ENCODE data around the gene SS18L1.

Gene SS18L1

GRCh38 chr20:62191781-62192559 lies 48.4 kb downstream of the SS18L1 start:
- WGBS (ENCODE audit: extremely low coverage, insufficient coverage, low lambda C conversion rate): no CpG with 5 or more reads among the region's 14 CpGs
- Histone ChIP-seq H4K5ac (ENCODE audit: low read length) (no peak overlapping the region), H3K4me3 (ENCODE audit: low read length) (no peak overlapping the region)

GRCh38 chr20:62192635-62193034 lies 49.1 kb downstream of the SS18L1 start:
- no peaks in the 10 kb centered on the region for H3K27me3 ChIP-seq (ENCODE audit: insufficient read depth, low read length, poor library complexity)
- H3K36me3 ChIP-seq (ENCODE audit: control insufficient read depth, insufficient read depth, low read length): no peaks in the 10 kb centered on the region
- H3K23ac ChIP-seq (ENCODE audit: low read length): no peak overlapping the region
- DNase-seq: no peak
- no peaks in the 10 kb centered on the region for H3K79me2 ChIP-seq (ENCODE audit: control insufficient read depth, insufficient read depth, low read length)
- H3K18ac ChIP-seq (ENCODE audit: low read length): no peak overlapping the region
- H4K5ac ChIP-seq (ENCODE audit: low read length): no peak overlapping the region
- H3K79me1 ChIP-seq (ENCODE audit: low read length): no peaks in the 10 kb centered on the region
- WGBS (ENCODE audit: extremely low coverage, insufficient coverage, low lambda C conversion rate): no CpG with 5 or more reads among the region's 10 CpGs
- no peak overlapping the region for H3K56ac ChIP-seq (ENCODE audit: low read length)
- no peak overlapping the region for H3K4ac ChIP-seq (ENCODE audit: low read depth, low read length)
- no peak overlapping the region for H3K9ac ChIP-seq (ENCODE audit: low read length)
- no peak overlapping the region for H3K4me3 ChIP-seq (ENCODE audit: low read length)
- no peak overlapping the region for H2BK120ac ChIP-seq (ENCODE audit: low read depth, low read length)
- H4K8ac ChIP-seq (ENCODE audit: low read depth, low read length): no peak overlapping the region
- H2BK5ac ChIP-seq (ENCODE audit: low read length): no peak overlapping the region
- no peaks in the 10 kb centered on the region for H3K4me1 ChIP-seq (ENCODE audit: control insufficient read depth, low read depth, low read length)
- no peak overlapping the region for H2AK5ac ChIP-seq (ENCODE audit: low read length)
- no peak overlapping the region for H2BK15ac ChIP-seq (replicated peaks; ENCODE audit: low read depth)
- no peak overlapping the region for H3K4me2 ChIP-seq (ENCODE audit: low read length)
- no peak overlapping the region for H3K27ac ChIP-seq (ENCODE audit: low read depth, low read length)

More at GRCh38 chr20:62191781-62192559, 48.4 kb downstream of the SS18L1 start:
- Histone ChIP-seq H2BK5ac (ENCODE audit: low read length) (no peak overlapping the region), H3K4ac (ENCODE audit: low read depth, low read length) (no peak overlapping the region), H2BK15ac (replicated peaks; ENCODE audit: low read depth) (no peak overlapping the region), H3K27me3 (ENCODE audit: insufficient read depth, low read length, poor library complexity) (no peaks in the 10 kb centered on the region), H3K18ac (ENCODE audit: low read length) (no peak overlapping the region), H2AK5ac (ENCODE audit: low read length) (no peak overlapping the region), H2BK120ac (ENCODE audit: low read depth, low read length) (no peak overlapping the region), H3K36me3 (ENCODE audit: control insufficient read depth, insufficient read depth, low read length) (no peaks in the 10 kb centered on the region), H3K9ac (ENCODE audit: low read length) (no peak overlapping the region), H3K4me1 (ENCODE audit: control insufficient read depth, low read depth, low read length) (no peaks in the 10 kb centered on the region), H3K27ac (ENCODE audit: low read depth, low read length) (no peak overlapping the region), H3K4me2 (ENCODE audit: low read length) (no peak overlapping the region), H3K56ac (ENCODE audit: low read length) (no peak overlapping the region), H3K79me1 (ENCODE audit: low read length) (peaks cover under 1% of the 10 kb centered on the region), H3K79me2 (ENCODE audit: control insufficient read depth, insufficient read depth, low read length) (peaks cover under 1% of the 10 kb centered on the region), H3K23ac (ENCODE audit: low read length) (no peak overlapping the region), H4K8ac (ENCODE audit: low read depth, low read length) (no peak overlapping the region)
- DNase-seq: no peak

- H3K4ac ChIP-seq (ENCODE audit: low read depth, low read length): no peak overlapping the region
- H3K36me3 ChIP-seq (ENCODE audit: control insufficient read depth, insufficient read depth, low read length): no peaks in the 10 kb centered on the region
- H3K79me2 ChIP-seq (ENCODE audit: control insufficient read depth, insufficient read depth, low read length): no peaks in the 10 kb centered on the region
- no peaks in the 10 kb centered on the region for H3K79me1 ChIP-seq (ENCODE audit: low read length)
- no peak overlapping the region for H3K9ac ChIP-seq (ENCODE audit: low read length)
- H3K4me1 ChIP-seq (ENCODE audit: control insufficient read depth, low read depth, low read length): no peaks in the 10 kb centered on the region
- H2BK120ac ChIP-seq (ENCODE audit: low read depth, low read length): no peak overlapping the region
- no peak overlapping the region for H3K56ac ChIP-seq (ENCODE audit: low read length)
- no peak overlapping the region for H3K18ac ChIP-seq (ENCODE audit: low read length)
- H4K5ac ChIP-seq (ENCODE audit: low read length): no peak overlapping the region
- H3K4me3 ChIP-seq (ENCODE audit: low read length): no peak overlapping the region
- no peak overlapping the region for H3K4me2 ChIP-seq (ENCODE audit: low read length)
- no CpG with 5 or more reads among the region's 29 CpGs for WGBS (ENCODE audit: extremely low coverage, insufficient coverage, low lambda C conversion rate)
- H3K27ac ChIP-seq (ENCODE audit: low read depth, low read length): no peak overlapping the region
- H3K23ac ChIP-seq (ENCODE audit: low read length): no peak overlapping the region
- H2AK5ac ChIP-seq (ENCODE audit: low read length): no peak overlapping the region
- no peak overlapping the region for H2BK15ac ChIP-seq (replicated peaks; ENCODE audit: low read depth)
- no peaks in the 10 kb centered on the region for H3K27me3 ChIP-seq (ENCODE audit: insufficient read depth, low read length, poor library complexity)
- no peak for DNase-seq
- no peak overlapping the region for H4K8ac ChIP-seq (ENCODE audit: low read depth, low read length)
- no peak overlapping the region for H2BK5ac ChIP-seq (ENCODE audit: low read length)
Observed at GRCh38 chr20:62193079-62194025, 49.8 kb downstream of the SS18L1 start.

- no peak overlapping the region for H2BK120ac ChIP-seq (ENCODE audit: low read depth, low read length)
- H4K5ac ChIP-seq (ENCODE audit: low read length): no peak overlapping the region
- WGBS (ENCODE audit: extremely low coverage, insufficient coverage, low lambda C conversion rate): no CpG with 5 or more reads among the region's 8 CpGs
- H3K4me2 ChIP-seq (ENCODE audit: low read length): no peak overlapping the region
- DNase-seq: no peak
- no peak overlapping the region for H3K23ac ChIP-seq (ENCODE audit: low read length)
- H3K9ac ChIP-seq (ENCODE audit: low read length): no peak overlapping the region
- no peak overlapping the region for H3K56ac ChIP-seq (ENCODE audit: low read length)
- H2BK15ac ChIP-seq (replicated peaks; ENCODE audit: low read depth): no peak overlapping the region
- H3K79me1 ChIP-seq (ENCODE audit: low read length): no peaks in the 10 kb centered on the region
- H3K27ac ChIP-seq (ENCODE audit: low read depth, low read length): no peak overlapping the region
- no peak overlapping the region for H3K4ac ChIP-seq (ENCODE audit: low read depth, low read length)
- H4K8ac ChIP-seq (ENCODE audit: low read depth, low read length): no peak overlapping the region
- no peak overlapping the region for H2AK5ac ChIP-seq (ENCODE audit: low read length)
- no peak overlapping the region for H2BK5ac ChIP-seq (ENCODE audit: low read length)
- H3K79me2 ChIP-seq (ENCODE audit: control insufficient read depth, insufficient read depth, low read length): no peaks in the 10 kb centered on the region
- no peaks in the 10 kb centered on the region for H3K27me3 ChIP-seq (ENCODE audit: insufficient read depth, low read length, poor library complexity)
- no peak overlapping the region for H3K4me3 ChIP-seq (ENCODE audit: low read length)
- H3K36me3 ChIP-seq (ENCODE audit: control insufficient read depth, insufficient read depth, low read length): no peaks in the 10 kb centered on the region
- no peaks in the 10 kb centered on the region for H3K4me1 ChIP-seq (ENCODE audit: control insufficient read depth, low read depth, low read length)
- no peak overlapping the region for H3K18ac ChIP-seq (ENCODE audit: low read length)
Observed at GRCh38 chr20:62195075-62195405, 51.5 kb downstream of the SS18L1 start.

GRCh38 chr20:62195736-62196135 lies 52.2 kb downstream of the SS18L1 start:
- Histone ChIP-seq H2BK120ac (ENCODE audit: low read depth, low read length) (no peak overlapping the region), H3K36me3 (ENCODE audit: control insufficient read depth, insufficient read depth, low read length) (peaks cover 2% of the 10 kb centered on the region)
- WGBS (ENCODE audit: extremely low coverage, insufficient coverage, low lambda C conversion rate): no CpG with 5 or more reads among the region's 10 CpGs

More at GRCh38 chr20:62195736-62196135, 52.2 kb downstream of the SS18L1 start:
- Histone ChIP-seq H4K5ac (ENCODE audit: low read length) (no peak overlapping the region), H2BK15ac (replicated peaks; ENCODE audit: low read depth) (no peak overlapping the region), H3K4me2 (ENCODE audit: low read length) (no peak overlapping the region), H3K9ac (ENCODE audit: low read length) (no peak overlapping the region), H3K18ac (ENCODE audit: low read length) (no peak overlapping the region), H3K23ac (ENCODE audit: low read length) (no peak overlapping the region), H3K79me2 (ENCODE audit: control insufficient read depth, insufficient read depth, low read length) (no peaks in the 10 kb centered on the region), H3K79me1 (ENCODE audit: low read length) (no peaks in the 10 kb centered on the region), H3K4me1 (ENCODE audit: control insufficient read depth, low read depth, low read length) (no peaks in the 10 kb centered on the region), H3K56ac (ENCODE audit: low read length) (no peak overlapping the region), H3K4me3 (ENCODE audit: low read length) (no peak overlapping the region), H2BK5ac (ENCODE audit: low read length) (no peak overlapping the region), H2AK5ac (ENCODE audit: low read length) (no peak overlapping the region), H3K4ac (ENCODE audit: low read depth, low read length) (no peak overlapping the region), H4K8ac (ENCODE audit: low read depth, low read length) (no peak overlapping the region), H3K27me3 (ENCODE audit: insufficient read depth, low read length, poor library complexity) (no peaks in the 10 kb centered on the region), H3K27ac (ENCODE audit: low read depth, low read length) (no peak overlapping the region)
- no peak for DNase-seq

Data from mesendoderm (in vitro differentiated cells).